ENCODE data around the gene SMAD4.
"Not testable (repeated sequence)": the region's sequence is repeated elsewhere in the genome, so short reads cannot be mapped to it uniquely, and the experiment has no call there.

The SMAD4 gene

GRCh38 chr18:51111633-51112355 is 81.8 kb downstream of the SMAD4 start:
- not testable (repeated sequence) for DNase-seq

- not testable (repeated sequence) for DNase-seq
Measured at GRCh38 chr18:51116996-51117395, 87.0 kb downstream of the SMAD4 start.

GRCh38 chr18:51119561-51119960 is 89.5 kb downstream of the SMAD4 start:
- DNase-seq = not testable (repeated sequence)

- not testable (repeated sequence) for DNase-seq
Measured at GRCh38 chr18:51119976-51120375, 90.0 kb downstream of the SMAD4 start.

- DNase-seq = no peak
Measured at GRCh38 chr18:51120809-51121596, 91.0 kb downstream of the SMAD4 start.

- no peak for DNase-seq
Measured at GRCh38 chr18:51121597-51121857, 91.5 kb downstream of the SMAD4 start.

GRCh38 chr18:51122266-51123045 is 92.4 kb downstream of the SMAD4 start:
- DNase-seq = no peak

GRCh38 chr18:51123046-51123395 is 93.0 kb downstream of the SMAD4 start:
- no peak for DNase-seq

- DNase-seq = no peak
Measured at GRCh38 chr18:51123481-51123880, 93.5 kb downstream of the SMAD4 start.

GRCh38 chr18:51123936-51124486 is 94.0 kb downstream of the SMAD4 start:
- no peak for DNase-seq

GRCh38 chr18:51125976-51126375 is 96.0 kb downstream of the SMAD4 start:
- no peak for DNase-seq

GRCh38 chr18:51127664-51128063 is 97.7 kb downstream of the SMAD4 start:
- no peak for DNase-seq

GRCh38 chr18:51128533-51128932 is 98.5 kb downstream of the SMAD4 start:
- DNase-seq = no peak

GRCh38 chr18:51132256-51132935 is 102.4 kb downstream of the SMAD4 start:
- no peak for DNase-seq

- no peak for DNase-seq
Measured at GRCh38 chr18:51133580-51134160, 103.7 kb downstream of the SMAD4 start.

All from T-helper 9 cell (primary cell).